GM19324 (cell line): ENCODE data around the gene MAMSTR.
"Not testable (repeated sequence)": the region's sequence is repeated elsewhere in the genome, so short reads cannot be mapped to it uniquely, and the experiment has no call there.

Experiments used
- ATAC-seq: cut with Tn5 transposase; IDR thresholded peaks from one replicate; pipeline ENCODE4 v1.9.1; 2021; ENCODE audit warnings: mild to moderate bottlenecking, moderate library complexity; ENCODE audit not compliant: unreplicated experiment, low FRiP score

The MAMSTR gene

GRCh38 chr19:48722196-48722708, 2.7 kb upstream of the MAMSTR start:
- no peak for ATAC-seq

- ATAC-seq = peak; percentile 82
These were observed 1.2 kb upstream of the MAMSTR start for GRCh38 chr19:48720613-48721296.

- ATAC-seq = no peak
These were observed 707 bp upstream of the MAMSTR start for GRCh38 chr19:48720251-48720612.

- no peak for ATAC-seq
These were observed 754 bp downstream of the MAMSTR start for GRCh38 chr19:48718711-48719231.

- not testable (repeated sequence) for ATAC-seq
These were observed 1.4 kb downstream of the MAMSTR start for GRCh38 chr19:48718106-48718505.

- no peak for ATAC-seq
These were observed 2.8 kb downstream of the MAMSTR start for GRCh38 chr19:48716562-48717291.

- ATAC-seq = no peak
These were observed 3.8 kb downstream of the MAMSTR start for GRCh38 chr19:48715681-48716171.

- ATAC-seq = no peak
These were observed 4.5 kb downstream of the MAMSTR start for GRCh38 chr19:48714759-48715675.

- peak; percentile 89 for ATAC-seq
These were observed 5.4 kb downstream of the MAMSTR start for GRCh38 chr19:48713864-48714755.

GRCh38 chr19:48713041-48713863, 6.3 kb downstream of the MAMSTR start:
- ATAC-seq = no peak

- no peak for ATAC-seq
These were observed 8.3 kb downstream of the MAMSTR start for GRCh38 chr19:48711106-48711662.

GRCh38 chr19:48708471-48708870, 11.1 kb downstream of the MAMSTR start:
- ATAC-seq = no peak

- ATAC-seq = no peak
These were observed 14.1 kb downstream of the MAMSTR start for GRCh38 chr19:48705431-48705830.

GRCh38 chr19:48703316-48703715, 16.2 kb downstream of the MAMSTR start:
- ATAC-seq = no peak

- no peak for ATAC-seq
These were observed 16.8 kb downstream of the MAMSTR start for GRCh38 chr19:48702701-48703100.

- no peak for ATAC-seq
These were observed 21.5 kb downstream of the MAMSTR start for GRCh38 chr19:48698046-48698445.

- no peak for ATAC-seq
These were observed 23.0 kb downstream of the MAMSTR start for GRCh38 chr19:48696353-48697010.
